ENCODE measurements around the gene SOBP.

DNA sequence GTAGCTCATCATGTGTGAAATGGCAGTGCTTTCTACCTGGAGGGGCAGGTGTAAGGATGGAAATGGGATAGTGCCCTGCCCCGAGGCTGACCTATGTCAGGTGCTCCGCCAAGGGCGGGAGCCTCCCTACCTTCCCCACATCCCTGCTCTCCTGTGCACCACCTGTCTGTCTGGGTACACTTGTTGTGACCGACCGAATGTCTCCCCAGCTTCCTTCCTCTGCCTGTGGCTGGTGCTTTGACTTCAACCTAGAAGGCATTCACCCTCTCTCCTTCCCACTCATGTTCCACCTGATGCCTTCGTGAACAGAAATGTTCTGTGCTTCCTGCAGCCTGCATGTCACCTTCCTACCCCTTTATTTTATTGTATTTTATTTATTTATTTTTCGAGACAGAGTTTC, 219.4 kb downstream of the SOBP start:
- no peak for TF ChIP-seq GATA2 (IDR thresholded peaks at IDR 0.05; ENCODE audit: low read depth, low read length)
- TF ChIP-seq GATA3 (IDR thresholded peaks at IDR 0.05; ENCODE audit: low read depth, low read length): no peak

All from SH-SY5Y (cell line).